ENCODE measurements around the gene SFTA2.

SFTA2 gene

GRCh38 chr6:30889921-30890645 lies 41.9 kb downstream of the SFTA2 start:
- DNase-seq: peak; percentile 2

DNA sequence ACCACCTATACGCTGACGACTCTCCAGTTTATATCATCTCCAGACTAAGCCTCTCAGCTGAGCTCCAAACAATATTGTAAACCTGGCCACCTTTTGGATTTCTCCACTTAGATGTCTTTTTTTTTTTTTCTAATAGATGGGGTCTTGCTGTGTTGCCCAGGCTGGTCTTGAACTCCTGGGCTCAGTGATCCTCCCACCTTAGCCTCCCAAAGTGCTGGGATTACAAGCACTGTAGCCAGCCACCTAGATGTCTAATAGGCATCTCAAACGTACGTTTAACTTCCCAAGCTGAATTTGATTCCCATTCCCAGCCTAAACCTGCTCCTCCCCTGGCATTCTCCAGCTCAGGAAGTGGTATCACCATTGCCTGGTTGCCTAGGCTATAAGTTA lies 42.5 kb downstream of the SFTA2 start:
- no peak for DNase-seq

DNA sequence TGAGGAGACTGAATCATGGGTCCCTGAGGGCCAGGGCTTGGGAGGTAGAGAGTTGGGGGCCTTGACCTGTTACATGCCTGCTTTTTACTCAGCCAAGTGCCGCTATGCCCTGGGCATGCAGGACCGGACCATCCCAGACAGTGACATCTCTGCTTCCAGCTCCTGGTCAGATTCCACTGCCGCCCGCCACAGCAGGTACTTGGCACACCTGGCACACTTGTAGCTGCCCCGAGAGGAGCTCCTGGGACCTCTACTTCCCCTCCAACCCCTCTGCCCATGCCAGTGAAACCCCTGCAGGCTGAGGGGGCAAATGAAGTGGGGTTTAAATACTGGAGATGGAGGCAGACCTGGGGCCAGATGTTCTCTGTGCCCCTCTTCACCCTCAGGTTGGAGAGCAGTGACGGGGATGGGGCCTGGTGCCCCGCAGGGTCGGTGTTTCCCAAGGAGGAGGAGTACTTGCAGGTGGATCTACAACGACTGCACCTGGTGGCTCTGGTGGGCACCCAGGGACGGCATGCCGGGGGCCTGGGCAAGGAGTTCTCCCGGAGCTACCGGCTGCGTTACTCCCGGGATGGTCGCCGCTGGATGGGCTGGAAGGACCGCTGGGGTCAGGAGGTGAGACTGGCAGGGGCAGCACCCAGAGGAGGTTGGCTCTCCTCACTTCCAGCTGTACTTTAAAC lies 43.0 kb downstream of the SFTA2 start:
- no peak for DNase-seq

DNA sequence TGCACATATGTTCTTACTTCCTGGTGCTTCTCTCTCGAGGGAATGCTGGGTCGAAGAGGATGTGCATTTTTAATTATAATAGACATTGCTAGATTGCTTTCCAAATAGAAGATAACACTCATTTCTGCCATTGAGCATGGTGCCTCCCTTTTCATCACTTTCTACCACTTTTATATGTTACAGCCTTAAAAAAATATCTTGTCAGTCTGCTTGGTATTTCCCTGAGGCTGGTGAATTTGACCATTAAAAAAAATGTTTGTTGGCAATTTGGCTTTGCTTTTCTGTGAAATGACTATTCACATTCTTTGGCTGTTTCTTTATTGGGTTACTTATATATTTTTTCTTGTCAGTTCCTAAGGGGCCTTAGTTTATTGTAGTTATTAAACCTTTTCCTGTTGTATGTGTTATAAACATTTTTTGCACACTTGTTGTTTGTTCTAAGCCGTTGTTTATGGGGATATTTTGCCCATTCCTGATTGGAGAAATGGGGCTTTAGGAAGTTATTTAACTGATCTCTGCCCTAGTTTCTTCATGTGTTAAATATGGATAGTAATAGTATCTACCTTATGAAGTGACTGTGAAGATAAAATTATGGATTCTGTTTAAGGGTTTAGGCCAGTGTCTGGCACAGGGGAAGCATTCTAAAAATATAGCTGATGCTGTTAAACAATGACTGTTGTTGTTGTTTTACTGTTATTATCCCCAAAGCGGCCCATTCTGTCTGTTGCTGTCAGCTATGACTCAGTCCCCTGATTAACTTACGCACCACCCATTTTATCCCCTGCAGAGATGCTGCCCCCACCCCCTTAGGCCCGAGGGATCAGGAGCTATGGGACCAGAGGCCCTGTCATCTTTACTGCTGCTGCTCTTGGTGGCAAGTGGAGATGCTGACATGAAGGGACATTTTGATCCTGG lies 43.8 kb downstream of the SFTA2 start:
- no peak for DNase-seq

- no peak for DNase-seq
Observed at GRCh38 chr6:30886897-30887255, 45.1 kb downstream of the SFTA2 start.

GRCh38 chr6:30885999-30886896 lies 45.7 kb downstream of the SFTA2 start:
- peak; percentile 31 for DNase-seq

DNA sequence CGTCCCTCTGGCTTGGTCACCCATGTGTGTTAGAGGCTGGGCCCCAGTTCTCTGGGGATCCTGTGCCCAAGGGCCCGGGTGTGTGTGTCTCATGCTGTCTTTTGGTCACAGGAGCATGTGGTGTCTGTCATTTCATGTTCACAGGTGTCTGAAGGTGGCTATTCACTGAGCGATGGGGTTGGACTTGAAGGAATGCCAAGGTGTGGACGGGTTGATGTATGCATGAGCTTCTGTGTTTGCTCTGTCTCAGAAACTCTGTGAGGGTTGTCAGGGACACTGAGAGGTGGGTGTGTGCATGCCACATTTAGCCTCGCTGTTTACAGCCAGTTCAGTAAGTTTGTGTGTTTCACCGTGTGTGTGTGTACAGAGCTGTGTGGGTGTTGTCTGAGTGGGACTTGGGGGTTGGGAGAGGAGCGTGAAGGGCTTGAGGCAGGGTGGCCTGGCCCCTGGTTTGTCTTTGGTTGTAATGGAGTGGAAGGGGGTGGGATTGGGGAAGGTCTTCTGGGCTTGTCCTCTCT lies 46.4 kb downstream of the SFTA2 start:
- peak; percentile 1 for DNase-seq

DNA sequence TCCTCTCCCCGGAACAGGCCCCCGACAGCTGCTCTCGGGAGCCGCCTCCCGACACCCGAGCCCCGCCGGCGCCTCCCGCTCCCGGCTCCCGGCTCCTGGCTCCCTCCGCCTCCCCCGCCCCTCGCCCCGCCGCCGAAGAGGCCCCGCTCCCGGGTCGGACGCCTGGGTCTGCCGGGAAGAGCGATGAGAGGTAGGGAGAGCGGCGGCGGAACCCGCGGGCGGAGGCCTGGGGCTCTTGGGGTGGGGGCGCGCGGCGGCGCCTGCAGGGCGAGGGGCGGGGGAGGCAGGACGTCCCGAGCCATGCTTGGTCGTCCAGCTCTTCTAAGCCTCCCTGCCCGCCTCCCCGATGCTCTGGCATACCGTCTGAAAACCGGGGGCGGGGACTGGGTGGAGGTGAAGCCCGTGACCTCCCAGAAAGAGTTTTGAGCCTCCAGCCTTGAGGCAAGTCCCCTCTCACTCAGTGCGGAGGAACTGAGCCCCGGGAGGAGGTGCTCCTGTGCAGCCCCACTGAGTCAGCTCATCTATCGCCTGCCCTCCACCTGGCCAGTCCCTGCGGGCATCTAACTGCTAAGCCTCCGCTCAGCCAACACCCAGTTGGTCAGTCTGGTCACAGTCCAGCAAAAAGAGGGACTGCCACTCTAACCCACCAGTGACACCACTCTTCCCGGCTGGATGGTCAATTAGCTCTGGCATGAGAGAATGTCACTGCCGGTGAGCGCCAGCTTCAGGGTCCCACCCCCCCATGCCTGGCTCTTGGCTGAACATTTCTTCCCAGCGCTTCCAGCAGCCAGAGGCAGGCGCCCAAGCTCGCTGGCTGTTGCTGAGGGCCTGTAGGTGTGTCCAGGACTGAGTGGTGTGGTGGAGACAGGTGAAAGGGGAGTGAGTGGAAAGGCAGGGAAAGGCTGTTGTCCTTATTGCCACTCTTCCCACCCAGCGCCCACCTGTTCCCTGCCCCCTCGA lies 47.2 kb downstream of the SFTA2 start:
- DNase-seq: peak; percentile 2

GRCh38 chr6:30883685-30884520 lies 48.1 kb downstream of the SFTA2 start, which contains the start of gene DDR1:
Gene DDR1 (plus strand): TSS chr6:30884519. CDS start chr6:30888730, 4,211 bp downstream.
- DNase-seq: peak; percentile 21

GRCh38 chr6:30882759-30883684 lies 48.9 kb downstream of the SFTA2 start:
- no peak for DNase-seq

DNA sequence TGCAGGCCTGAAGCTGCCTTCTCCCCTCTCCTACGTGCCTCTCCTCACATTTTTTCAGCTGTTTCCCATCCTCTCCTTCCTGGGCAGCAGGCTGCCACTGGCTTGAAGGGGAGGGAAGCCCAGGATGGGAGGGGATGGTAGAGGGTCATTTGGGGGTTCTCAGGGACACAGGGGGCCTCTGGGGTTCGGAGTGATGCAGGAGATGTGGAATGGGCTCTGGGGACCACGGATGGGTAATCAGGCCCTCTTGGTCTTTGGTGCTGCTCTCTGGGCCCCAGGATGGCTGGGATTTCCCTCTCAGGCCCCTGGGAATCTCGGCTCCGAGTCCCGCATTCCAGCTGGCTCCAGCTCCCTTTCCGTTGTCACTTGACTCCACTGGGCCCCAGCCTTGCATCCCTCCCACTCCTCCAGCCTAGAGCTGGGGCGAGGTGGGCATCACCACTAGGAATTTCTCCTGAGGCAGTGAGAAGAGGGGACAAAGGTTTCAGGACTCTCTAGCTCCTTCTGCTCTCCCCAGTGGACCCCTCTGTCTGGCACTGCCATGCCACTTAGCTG lies 49.7 kb downstream of the SFTA2 start:
- no peak for DNase-seq

DNA sequence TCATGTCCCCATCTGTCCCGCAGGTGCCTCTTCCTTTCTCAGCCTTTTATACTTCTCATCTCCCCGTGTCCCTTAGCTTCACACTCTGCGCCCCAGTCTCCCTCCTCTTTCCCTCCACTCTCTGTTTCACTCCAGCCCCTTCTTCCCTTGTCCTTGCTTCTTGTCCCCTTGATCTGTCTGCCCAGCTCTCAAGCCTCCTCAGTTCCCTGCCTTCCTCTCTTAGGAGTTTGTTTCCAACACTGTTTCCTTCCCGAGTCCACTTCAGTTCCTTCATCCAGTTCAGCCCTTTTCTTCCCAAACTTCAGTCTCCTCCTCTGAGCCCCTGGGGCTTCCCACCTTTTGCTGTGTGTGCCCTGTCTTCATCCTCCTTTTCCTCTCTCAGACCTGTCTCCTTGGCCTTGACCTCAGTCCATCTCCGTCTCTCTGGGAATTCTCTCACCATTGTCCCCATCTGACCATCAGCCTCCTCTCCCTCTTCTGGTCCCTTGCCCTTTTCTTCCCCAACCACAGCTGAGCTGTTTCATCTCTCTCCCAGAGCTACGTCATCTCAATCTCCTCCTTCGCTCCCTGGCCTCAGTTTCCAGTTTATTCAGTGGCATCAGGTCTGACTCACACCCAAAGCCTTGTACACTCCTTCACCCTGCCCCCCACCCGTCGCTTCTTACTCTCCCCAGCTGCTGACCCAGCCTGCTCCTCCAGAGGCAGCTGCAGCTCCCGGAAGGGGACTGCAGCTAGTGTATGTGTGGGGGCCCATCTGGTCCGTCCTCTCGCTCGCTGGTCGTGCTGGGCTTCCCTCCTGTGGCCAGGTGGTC lies 50.4 kb downstream of the SFTA2 start:
- no peak for DNase-seq

Data from NCI-H1092 treated with DMSO at 0.1 percent for 48 hours (cell line).